ENCODE measurements around the gene RPLP1.

The RPLP1 gene

DNA sequence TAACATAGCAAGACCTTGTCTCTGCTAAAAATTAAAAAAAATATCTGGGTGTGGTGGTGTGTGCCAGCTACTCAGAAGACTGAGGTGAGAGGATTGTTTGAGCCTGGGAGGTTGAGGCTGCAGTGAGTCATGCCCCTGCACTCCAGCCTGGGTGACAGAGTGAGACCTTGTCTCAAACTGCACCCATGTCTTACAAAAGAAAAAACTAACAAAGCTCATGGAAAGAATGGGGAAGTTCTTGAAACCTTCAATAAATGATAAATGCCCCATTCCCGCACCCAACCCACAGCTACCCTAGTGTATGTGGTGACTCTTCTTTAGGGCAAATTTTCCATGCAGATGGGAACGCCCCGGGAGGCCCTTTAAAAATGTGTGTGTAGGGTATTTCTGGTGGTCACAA lies 28.3 kb downstream of the RPLP1 start:
- no peak overlapping the region for H3K4me2 ChIP-seq (ENCODE audit: low read length)
- TF ChIP-seq, protein P1, sequence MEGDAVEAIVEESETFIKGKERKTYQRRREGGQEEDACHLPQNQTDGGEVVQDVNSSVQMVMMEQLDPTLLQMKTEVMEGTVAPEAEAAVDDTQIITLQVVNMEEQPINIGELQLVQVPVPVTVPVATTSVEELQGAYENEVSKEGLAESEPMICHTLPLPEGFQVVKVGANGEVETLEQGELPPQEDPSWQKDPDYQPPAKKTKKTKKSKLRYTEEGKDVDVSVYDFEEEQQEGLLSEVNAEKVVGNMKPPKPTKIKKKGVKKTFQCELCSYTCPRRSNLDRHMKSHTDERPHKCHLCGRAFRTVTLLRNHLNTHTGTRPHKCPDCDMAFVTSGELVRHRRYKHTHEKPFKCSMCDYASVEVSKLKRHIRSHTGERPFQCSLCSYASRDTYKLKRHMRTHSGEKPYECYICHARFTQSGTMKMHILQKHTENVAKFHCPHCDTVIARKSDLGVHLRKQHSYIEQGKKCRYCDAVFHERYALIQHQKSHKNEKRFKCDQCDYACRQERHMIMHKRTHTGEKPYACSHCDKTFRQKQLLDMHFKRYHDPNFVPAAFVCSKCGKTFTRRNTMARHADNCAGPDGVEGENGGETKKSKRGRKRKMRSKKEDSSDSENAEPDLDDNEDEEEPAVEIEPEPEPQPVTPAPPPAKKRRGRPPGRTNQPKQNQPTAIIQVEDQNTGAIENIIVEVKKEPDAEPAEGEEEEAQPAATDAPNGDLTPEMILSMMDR (IDR thresholded peaks at IDR 0.05; ENCODE audit: low read depth, low read length, poor library complexity, severe bottlenecking), result no peak
- TF ChIP-seq EZH2phosphoT487 (IDR thresholded peaks at IDR 0.05; ENCODE audit: borderline replicate concordance, low read length), result no peak
- no peaks in the 10 kb centered on the region for H3K9me3 ChIP-seq (ENCODE audit: control insufficient read depth, insufficient read depth, low read length)
- no peak overlapping the region for H3K4me3 ChIP-seq (ENCODE audit: low read length)
- H3K27me3 ChIP-seq (ENCODE audit: control insufficient read depth, low read length), result peaks cover 19% of the 10 kb centered on the region
- no peaks in the 10 kb centered on the region for H3F3A ChIP-seq (ENCODE audit: control insufficient read depth, insufficient read depth)
- no peaks in the 10 kb centered on the region for H3K79me2 ChIP-seq (ENCODE audit: control insufficient read depth, low read length)
- 0 out of 2 replicates have a peak, but pooled peaks cover 4% of the 10 kb centered on the region for H3K4me1 ChIP-seq (ENCODE audit: control insufficient read depth, low read length)
- no peaks in the 10 kb centered on the region for H3K36me3 ChIP-seq (ENCODE audit: control insufficient read depth, low read length)
- no peaks in the 10 kb centered on the region for H4K20me1 ChIP-seq (ENCODE audit: control insufficient read depth, insufficient read depth, low read depth, low read length)
- H3K27ac ChIP-seq (ENCODE audit: low read depth, low read length), result no peak overlapping the region
- H3K9me2 ChIP-seq (replicated peaks; ENCODE audit: control insufficient read depth, low read length), result no peaks in the 10 kb centered on the region

DNA sequence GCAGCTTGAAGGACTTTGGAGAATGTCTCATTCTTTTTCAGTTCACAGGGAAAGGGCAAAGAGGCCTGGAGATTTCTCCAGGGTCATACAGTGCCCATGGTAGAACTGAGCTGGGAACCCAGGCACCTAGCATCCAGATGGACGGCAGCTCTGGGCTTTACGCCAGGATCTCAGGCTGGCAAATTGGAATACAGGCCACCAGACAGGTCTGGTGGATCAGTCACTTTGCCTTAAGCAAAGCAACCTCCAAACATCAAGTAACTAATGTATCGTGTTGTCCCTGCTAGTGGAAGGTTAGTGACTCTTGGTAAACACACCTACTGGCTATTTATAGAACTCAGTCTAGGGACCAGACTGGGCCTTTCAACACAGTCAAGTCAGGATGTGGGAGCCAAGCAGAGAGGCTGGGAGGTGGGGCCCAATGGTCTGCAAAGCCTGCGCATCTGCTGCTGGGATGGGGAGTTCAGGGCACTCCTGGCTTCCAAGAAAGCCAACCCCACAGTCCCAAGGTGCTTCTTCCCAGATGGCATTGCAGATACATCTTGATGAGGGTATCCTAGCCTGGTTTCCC lies 30.2 kb downstream of the RPLP1 start:
- H3K4me2 ChIP-seq (ENCODE audit: low read length), result no peak overlapping the region
- H3K9me3 ChIP-seq (ENCODE audit: control insufficient read depth, insufficient read depth, low read length), result no peaks in the 10 kb centered on the region
- no peaks in the 10 kb centered on the region for H3K9me2 ChIP-seq (replicated peaks; ENCODE audit: control insufficient read depth, low read length)
- H3F3A ChIP-seq (ENCODE audit: control insufficient read depth, insufficient read depth), result no peaks in the 10 kb centered on the region
- H3K27me3 ChIP-seq (ENCODE audit: control insufficient read depth, low read length), result peaks cover 23% of the 10 kb centered on the region
- no peak overlapping the region for H3K4me3 ChIP-seq (ENCODE audit: low read length)
- no peaks in the 10 kb centered on the region for H3K36me3 ChIP-seq (ENCODE audit: control insufficient read depth, low read length)
- no peaks in the 10 kb centered on the region for H4K20me1 ChIP-seq (ENCODE audit: control insufficient read depth, insufficient read depth, low read depth, low read length)
- TF ChIP-seq, protein P1 (IDR thresholded peaks at IDR 0.05; ENCODE audit: low read depth, low read length, poor library complexity, severe bottlenecking), result no peak
- no peak for TF ChIP-seq EZH2phosphoT487 (IDR thresholded peaks at IDR 0.05; ENCODE audit: borderline replicate concordance, low read length)
- 0 out of 2 replicates have a peak, but pooled peaks cover 4% of the 10 kb centered on the region for H3K4me1 ChIP-seq (ENCODE audit: control insufficient read depth, low read length)
- H3K27ac ChIP-seq (ENCODE audit: low read depth, low read length), result no peak overlapping the region
- H3K79me2 ChIP-seq (ENCODE audit: control insufficient read depth, low read length), result no peaks in the 10 kb centered on the region

DNA sequence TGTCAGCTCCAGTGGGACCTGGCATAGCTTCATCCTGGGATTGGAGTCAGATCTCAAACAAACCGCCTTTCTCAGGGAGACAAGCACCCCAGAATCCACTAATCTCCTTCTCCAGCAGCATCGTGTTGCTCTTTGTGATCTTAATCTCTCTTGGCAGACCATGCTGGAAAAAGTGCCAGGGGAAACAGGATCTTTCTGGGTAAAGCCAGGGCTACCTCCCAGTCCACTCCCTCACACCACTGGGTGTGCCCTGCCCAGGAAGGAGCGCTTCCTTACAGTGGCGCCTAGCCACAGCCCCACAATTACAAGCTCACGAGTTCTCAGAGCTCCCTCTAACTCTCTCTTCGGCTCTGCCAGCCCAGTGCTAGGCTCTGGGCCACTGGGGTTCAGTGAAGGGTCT lies 32.2 kb downstream of the RPLP1 start:
- Histone ChIP-seq H3K36me3 (ENCODE audit: control insufficient read depth, low read length) (no peaks in the 10 kb centered on the region), H3K4me3 (ENCODE audit: low read length) (no peak overlapping the region), H3K27me3 (ENCODE audit: control insufficient read depth, low read length) (peaks cover 14% of the 10 kb centered on the region), H3K9me2 (replicated peaks; ENCODE audit: control insufficient read depth, low read length) (no peaks in the 10 kb centered on the region), H3K79me2 (ENCODE audit: control insufficient read depth, low read length) (no peaks in the 10 kb centered on the region), H4K20me1 (ENCODE audit: control insufficient read depth, insufficient read depth, low read depth, low read length) (no peaks in the 10 kb centered on the region), H3K9me3 (ENCODE audit: control insufficient read depth, insufficient read depth, low read length) (no peaks in the 10 kb centered on the region), H3F3A (ENCODE audit: control insufficient read depth, insufficient read depth) (no peaks in the 10 kb centered on the region), H3K27ac (ENCODE audit: low read depth, low read length) (no peak overlapping the region), H3K4me2 (ENCODE audit: low read length) (no peak overlapping the region), H3K4me1 (ENCODE audit: control insufficient read depth, low read length) (no peaks in the 10 kb centered on the region)
- TF ChIP-seq, protein P1 (IDR thresholded peaks at IDR 0.05; ENCODE audit: low read depth, low read length, poor library complexity, severe bottlenecking), result no peak
- TF ChIP-seq EZH2phosphoT487 (IDR thresholded peaks at IDR 0.05; ENCODE audit: borderline replicate concordance, low read length), result no peak

Measured in DOHH2 (cell line).